Measurements from ENCODE around the gene LHFPL3.

DNA sequence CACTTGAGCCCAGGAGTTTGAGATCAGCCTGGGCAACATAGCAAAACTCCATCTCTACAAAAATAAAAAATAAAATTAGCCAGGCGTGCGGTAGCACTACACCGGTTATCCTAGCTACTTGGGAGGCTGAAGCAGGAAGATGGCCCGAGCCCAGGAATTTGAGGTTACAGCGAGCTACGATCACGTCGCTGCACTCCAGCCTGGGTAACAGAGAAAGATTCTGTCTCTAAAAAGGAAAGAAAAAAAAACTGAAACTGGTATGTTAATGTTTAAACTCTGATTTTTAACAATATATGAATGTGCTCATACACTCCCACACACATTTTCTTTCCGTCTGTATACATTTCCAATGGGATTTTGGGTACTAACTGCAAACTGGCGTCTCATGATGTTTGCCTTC, 545.0 kb downstream of the LHFPL3 start:
- TF ChIP-seq, protein P1, sequence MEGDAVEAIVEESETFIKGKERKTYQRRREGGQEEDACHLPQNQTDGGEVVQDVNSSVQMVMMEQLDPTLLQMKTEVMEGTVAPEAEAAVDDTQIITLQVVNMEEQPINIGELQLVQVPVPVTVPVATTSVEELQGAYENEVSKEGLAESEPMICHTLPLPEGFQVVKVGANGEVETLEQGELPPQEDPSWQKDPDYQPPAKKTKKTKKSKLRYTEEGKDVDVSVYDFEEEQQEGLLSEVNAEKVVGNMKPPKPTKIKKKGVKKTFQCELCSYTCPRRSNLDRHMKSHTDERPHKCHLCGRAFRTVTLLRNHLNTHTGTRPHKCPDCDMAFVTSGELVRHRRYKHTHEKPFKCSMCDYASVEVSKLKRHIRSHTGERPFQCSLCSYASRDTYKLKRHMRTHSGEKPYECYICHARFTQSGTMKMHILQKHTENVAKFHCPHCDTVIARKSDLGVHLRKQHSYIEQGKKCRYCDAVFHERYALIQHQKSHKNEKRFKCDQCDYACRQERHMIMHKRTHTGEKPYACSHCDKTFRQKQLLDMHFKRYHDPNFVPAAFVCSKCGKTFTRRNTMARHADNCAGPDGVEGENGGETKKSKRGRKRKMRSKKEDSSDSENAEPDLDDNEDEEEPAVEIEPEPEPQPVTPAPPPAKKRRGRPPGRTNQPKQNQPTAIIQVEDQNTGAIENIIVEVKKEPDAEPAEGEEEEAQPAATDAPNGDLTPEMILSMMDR (conservative IDR thresholded peaks at IDR 0.05; ENCODE audit: low read depth, low read length), result no peak
- TF ChIP-seq EZH2 (IDR thresholded peaks at IDR 0.05; ENCODE audit: borderline replicate concordance, low read depth, low read length, poor library complexity, severe bottlenecking), result no peak

All from A673 (cell line).